NCI-H345 treated with DMSO at 0.1 percent for 48 hours (cell line): ENCODE measurements around the gene ATXN3L.

Experiments used
- DNase-seq: peaks from one replicate; lab custom pipeline; 2025; ENCODE audit not compliant: unreplicated experiment; lab: John Stamatoyannopoulos, UW

Gene ATXN3L

DNA sequence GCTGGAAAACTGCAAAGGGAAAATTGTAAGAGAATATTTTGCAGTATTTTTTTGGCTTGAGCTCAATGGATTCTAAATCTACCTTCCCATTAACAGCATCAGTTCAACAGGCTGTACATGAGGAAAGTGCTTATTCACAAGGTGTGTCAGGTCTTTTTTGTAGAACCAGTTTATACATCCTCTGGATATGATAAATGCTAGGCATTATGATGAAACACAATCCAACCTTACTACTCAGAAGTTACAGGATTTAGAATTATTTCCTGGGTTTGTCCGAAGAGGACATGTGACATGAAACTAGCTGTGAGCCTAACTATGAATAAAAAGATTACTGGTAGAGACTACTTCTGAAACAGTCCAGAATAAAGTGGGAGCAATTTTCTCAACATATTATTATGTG, 49.5 kb downstream of the ATXN3L start:
- DNase-seq: no peak

DNA sequence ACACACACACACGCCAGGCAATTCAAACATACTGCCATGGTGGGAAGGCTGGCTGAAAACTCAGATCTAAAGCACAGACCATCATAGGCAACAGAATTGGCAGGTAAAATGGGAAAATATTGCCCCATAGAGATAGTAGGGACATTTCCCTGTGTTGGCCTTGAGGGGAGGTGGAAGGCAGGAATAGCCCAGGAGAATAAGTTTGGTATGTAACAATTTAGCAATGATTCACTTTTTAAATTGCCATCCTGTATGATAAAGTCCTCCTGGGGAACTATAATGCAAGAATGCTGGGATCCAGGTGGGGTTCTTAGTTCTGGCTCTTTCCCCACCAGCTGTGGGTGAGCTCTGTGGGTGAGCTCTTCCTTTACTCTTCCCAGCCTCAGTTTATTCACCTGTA, 51.0 kb downstream of the ATXN3L start:
- DNase-seq: no peak
